NCI-H2196 (cell line): ENCODE results near the gene PRSS53.

Source experiments
- DNase-seq: peaks from one replicate; lab custom pipeline; 2025; ENCODE audit not compliant: unreplicated experiment; lab: John Stamatoyannopoulos, UW

PRSS53 gene

DNA sequence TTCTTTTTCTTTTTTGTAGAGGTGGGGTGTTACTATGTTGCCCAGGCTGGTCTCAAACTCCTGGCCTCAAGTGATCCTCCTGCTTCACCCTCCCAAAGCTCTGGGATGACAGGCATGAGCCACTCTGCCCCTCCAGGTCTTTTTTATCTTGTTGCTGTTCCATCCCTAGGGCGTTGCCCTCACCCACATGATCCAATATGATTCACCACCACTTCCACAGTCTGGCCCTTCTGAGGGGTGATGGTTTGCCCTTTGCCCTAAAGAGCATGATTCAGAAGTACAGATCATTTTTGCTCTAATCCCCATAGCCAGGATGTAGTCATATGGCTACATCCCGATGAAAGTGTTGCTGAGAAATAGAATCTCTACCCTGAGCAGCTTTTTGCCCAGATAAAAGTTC is 36.6 kb downstream of the PRSS53 start:
- DNase-seq, result no peak

DNA sequence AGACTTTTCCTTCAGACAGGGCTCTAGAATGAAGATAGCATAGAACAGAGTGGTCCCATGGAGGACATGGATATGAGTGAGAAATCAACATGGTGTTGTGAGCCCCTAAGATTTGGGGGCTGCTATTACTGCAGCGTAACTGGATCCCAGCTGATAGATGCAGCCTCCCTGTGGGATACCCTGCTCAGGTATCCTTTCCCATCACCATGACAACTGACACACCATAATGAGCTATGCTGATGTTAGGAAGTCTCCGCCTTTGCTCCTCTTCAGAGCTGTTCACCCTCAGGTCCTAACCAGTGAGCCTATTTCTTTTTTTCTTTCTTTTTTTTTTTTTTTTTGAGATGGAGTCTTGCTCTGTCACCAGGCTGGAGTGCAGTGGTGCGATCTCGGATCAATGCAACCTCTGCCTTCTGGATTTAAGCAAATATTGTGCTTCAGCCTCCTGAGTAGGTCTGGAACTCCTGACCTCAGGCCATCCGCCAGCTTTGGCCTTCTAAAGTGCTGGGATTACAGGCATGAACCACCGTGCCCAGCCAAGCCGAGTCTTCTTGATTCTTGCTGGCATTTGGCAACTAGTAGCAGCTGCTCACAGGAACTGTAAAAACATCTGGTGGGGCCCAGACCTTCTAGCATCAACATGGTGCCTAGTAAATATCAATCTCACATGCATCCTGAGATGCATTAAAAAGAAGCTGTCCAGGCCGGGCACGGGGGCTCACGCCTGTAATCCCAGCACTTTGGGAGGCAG is 38.3 kb downstream of the PRSS53 start:
- DNase-seq, result no peak

DNA sequence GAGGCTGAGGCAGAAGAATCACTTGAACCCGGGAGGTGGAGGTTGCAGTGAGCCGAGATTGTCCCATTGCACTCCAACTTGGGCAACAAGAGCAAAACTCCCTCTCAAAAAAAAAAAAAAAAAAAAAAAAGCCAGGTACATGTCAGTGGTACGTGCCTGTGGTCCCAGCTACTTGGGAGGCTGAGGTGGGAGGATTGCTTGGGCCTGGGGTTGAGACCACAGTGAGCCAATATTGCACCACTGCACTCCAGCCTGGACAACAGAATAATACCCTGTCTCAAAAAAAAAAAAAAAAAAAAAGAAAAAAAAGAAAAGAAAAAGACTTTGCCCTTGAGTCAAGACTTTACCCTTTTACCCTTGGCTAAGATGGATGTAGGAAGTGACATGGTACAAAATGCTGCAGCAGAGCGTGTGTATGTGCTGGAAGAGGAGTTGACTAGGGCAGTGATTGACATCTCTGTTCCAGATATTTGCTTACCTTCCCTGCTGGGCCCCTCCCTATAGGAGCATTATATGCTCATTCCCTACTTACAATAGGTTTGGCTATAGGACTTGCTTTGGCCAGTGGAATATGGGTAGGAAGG is 44.8 kb downstream of the PRSS53 start:
- DNase-seq, result no peak

- DNase-seq, result no peak
These were observed 45.4 kb downstream of the PRSS53 start for GRCh38 chr16:31043352-31043751.

- no peak for DNase-seq
These were observed 45.9 kb downstream of the PRSS53 start for GRCh38 chr16:31042866-31043265.

DNA sequence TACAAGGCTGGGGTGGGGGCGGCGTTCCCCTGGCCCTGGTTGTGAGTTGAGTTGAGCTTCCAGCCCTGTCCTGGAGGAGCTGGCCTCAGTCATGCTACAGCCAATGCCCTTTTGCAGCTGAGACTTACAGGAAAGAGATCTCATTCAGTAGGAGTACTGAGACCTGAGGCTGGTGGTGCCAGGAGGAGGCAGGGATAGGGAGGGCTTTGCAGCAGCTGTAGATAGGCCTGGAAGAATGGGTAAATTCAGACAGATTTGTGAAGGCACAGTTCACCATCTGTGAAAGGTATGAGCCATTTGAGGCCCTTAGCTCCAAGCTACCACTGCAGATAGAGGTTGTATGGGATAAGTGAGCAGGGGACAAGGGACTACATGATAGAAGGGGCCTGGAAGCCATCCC is 49.8 kb downstream of the PRSS53 start:
- no peak for DNase-seq

DNA sequence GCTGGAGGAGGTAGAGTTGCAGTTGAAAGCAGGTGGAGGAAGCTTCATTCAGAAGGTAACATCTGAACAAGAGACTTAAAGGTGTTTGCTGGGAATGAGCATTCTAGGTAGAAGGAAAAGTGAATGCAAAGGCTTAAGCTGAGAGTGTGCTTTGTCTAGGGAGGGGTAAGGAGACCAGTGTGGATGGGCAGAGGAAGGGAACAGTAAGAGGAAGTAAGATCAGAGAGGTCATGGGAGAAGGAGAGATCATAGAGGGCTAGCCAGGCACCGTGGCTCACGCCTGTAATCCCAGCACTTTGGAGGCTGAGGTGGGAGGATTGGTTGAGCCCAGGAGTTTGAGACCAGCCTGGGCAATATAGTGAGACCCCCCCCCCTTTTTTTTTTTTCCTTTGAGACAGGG is 52.1 kb downstream of the PRSS53 start:
- no peak for DNase-seq

- DNase-seq, result peak; percentile 88
These were observed 54.8 kb downstream of the PRSS53 start for GRCh38 chr16:31033709-31034492.
